CD14-positive monocyte (primary cell): Measurements from ENCODE around the gene SPATA9. TPM values are rescaled to one million over a fixed set of nuclear protein-coding genes. Genes with fewer than 3 reads are reported as not detected.

ENCODE experiments used
- DNase-seq, 3 donors: peaks; one replicate each; pipeline ENCODE4 v3.0.0-alpha.2; 2011 to 2022
- H2AFZ ChIP-seq: 2 replicates; pipeline ENCODE4 v1.6.0; 2012; ENCODE audit warnings: mild to moderate bottlenecking, low read depth, low read length, inconsistent platforms; ENCODE audit not compliant: insufficient read depth, poor library complexity, severe bottlenecking
- H3K27ac ChIP-seq, 2 donors: 1 replicate in 1 of 2; 2 replicates in 1 of 2; pipeline ENCODE4 v1.5.1; 2012 to 2013; ENCODE audit warnings: low read length in 2 of 2, control low read depth in 1 of 2, inconsistent platforms in 1 of 2, low read depth in 1 of 2, mild to moderate bottlenecking in 1 of 2
- H3K27me3 ChIP-seq, 2 donors: one replicate each; pipeline versions ENCODE4 v1.6.0 to v1.6.1; 2011 to 2013; ENCODE audit warnings: low read length in 2 of 2; ENCODE audit not compliant: control insufficient read depth in 2 of 2, insufficient read depth in 2 of 2
- H3K36me3 ChIP-seq, 2 donors: replicated peaks in 1 of 2; 1 replicate in 1 of 2; 2 replicates in 1 of 2; pipeline versions ENCODE4 v1.5.1 to v1.6.1; 2012 to 2013; ENCODE audit warnings: low read length in 2 of 2, control low read depth in 1 of 2, inconsistent platforms in 1 of 2, mild to moderate bottlenecking in 1 of 2; ENCODE audit not compliant: insufficient read depth in 2 of 2, control insufficient read depth in 1 of 2
- H3K4me1 ChIP-seq, 2 donors: 1 replicate in 1 of 2; 2 replicates in 1 of 2; pipeline versions ENCODE4 v1.5.1 to v1.6.1; 2012 to 2013; ENCODE audit warnings: low read length in 2 of 2, control low read depth in 1 of 2, inconsistent platforms in 1 of 2, mild to moderate bottlenecking in 1 of 2, moderate library complexity in 1 of 2; ENCODE audit not compliant: insufficient read depth in 2 of 2, control insufficient read depth in 1 of 2
- H3K4me2 ChIP-seq: replicated peaks from 2 replicates; pipeline ENCODE3; 2012; ENCODE audit warnings: low read length, moderate library complexity, mild to moderate bottlenecking; ENCODE audit not compliant: poor library complexity, severe bottlenecking; ENCODE audit errors: extremely low read depth
- H3K4me3 ChIP-seq, 3 experiments: fragments of 200-600 bp in 1 of 3; sonication (generic) in 1 of 3; replicated peaks in 1 of 3; 1 replicate in 2 of 3; 2 replicates in 1 of 3; pipeline ENCODE4 v1.5.1; 2011 to 2013; ENCODE audit warnings: low read length in 3 of 3, mild to moderate bottlenecking in 3 of 3, control low read depth in 2 of 3, low read depth in 2 of 3, inconsistent platforms in 1 of 3, moderate library complexity in 1 of 3
- H3K79me2 ChIP-seq: 2 replicates; pipeline ENCODE4 v1.6.0; 2012; ENCODE audit warnings: mild to moderate bottlenecking, control low read depth, inconsistent platforms, low read length, moderate library complexity; ENCODE audit not compliant: insufficient read depth
- H3K9ac ChIP-seq: 2 replicates; pipeline ENCODE4 v1.6.0; 2017; ENCODE audit warnings: low read length, mild to moderate bottlenecking; ENCODE audit not compliant: insufficient read depth, poor library complexity, severe bottlenecking
- H3K9me3 ChIP-seq, 2 donors: replicated peaks in 1 of 2; 1 replicate in 1 of 2; 2 replicates in 1 of 2; pipeline versions ENCODE4 v1.5.1 to v1.6.1; 2012 to 2013; ENCODE audit warnings: low read length in 2 of 2, control low read depth in 1 of 2; ENCODE audit not compliant: control insufficient read depth in 1 of 2, insufficient read depth in 1 of 2
- H4K20me1 ChIP-seq: 2 replicates; pipeline ENCODE4 v1.6.0; 2012; ENCODE audit warnings: mild to moderate bottlenecking, low read length, control low read depth, moderate library complexity; ENCODE audit not compliant: insufficient read depth
- H3K27ac Mint-ChIP-seq, 7 donors: one replicate each; pipeline ENCODE4 v1.8.0; 2020; ENCODE audit warnings: mild to moderate bottlenecking in 7 of 7, mixed read lengths in 7 of 7, moderate library complexity in 6 of 7, inconsistent platforms in 2 of 7
- H3K27me3 Mint-ChIP-seq, 3 donors: one replicate each; pipeline ENCODE4 v1.8.0; 2021 to 2022; ENCODE audit warnings: low read depth in 3 of 3, mild to moderate bottlenecking in 3 of 3, mixed read lengths in 3 of 3, moderate library complexity in 3 of 3, inconsistent platforms in 1 of 3
- H3K36me3 Mint-ChIP-seq, 2 donors: one replicate each; pipeline ENCODE4 v1.8.0; 2020; ENCODE audit warnings: mixed read lengths in 2 of 2, inconsistent platforms in 1 of 2, mild to moderate bottlenecking in 1 of 2
- H3K4me1 Mint-ChIP-seq: one replicate; pipeline ENCODE4 v1.8.0; 2020; ENCODE audit warnings: mild to moderate bottlenecking, mixed read lengths
- H3K4me3 Mint-ChIP-seq, 2 donors: one replicate each; pipeline ENCODE4 v1.8.0; 2020; ENCODE audit warnings: mild to moderate bottlenecking in 2 of 2, mixed read lengths in 2 of 2, moderate library complexity in 1 of 2
- H3K9me3 Mint-ChIP-seq, 7 donors: one replicate each; pipeline ENCODE4 v1.8.0; 2020 to 2022; ENCODE audit warnings: mixed read lengths in 7 of 7, mild to moderate bottlenecking in 6 of 7, moderate library complexity in 6 of 7, inconsistent platforms in 2 of 7
- WGBS: methylation state at CpG from one replicate; pipeline ENCODE4 v1.1.5; 2013; ENCODE audit warnings: missing lambda C conversion rate; ENCODE audit not compliant: insufficient coverage; 5-methylcytosine and 5-hydroxymethylcytosine counted together
- intact Hi-C, 2 donors: fragments of 100-400 bp; cut with micrococcal nuclease; formaldehyde crosslinking; loops; one replicate each; pipeline versions ENCODE4 v1.15.0 to v1.15.1; 2023
- polyA plus RNA-seq, 3 donors: library from polyadenylated mRNA; depleted of rRNA in 1 of 3; unstranded in 2 of 3; stranded (reverse) in 1 of 3; fragments of 300-500 nt in 2 of 3; fragments of >200 nt in 1 of 3; fragmentation: Illumina TruSeq in 2 of 3; gene quantifications; 1 replicate in 2 of 3; 2 replicates in 1 of 3; pipeline ENCODE4 v1.2.3, GENCODE V29; 2012 to 2021
- TF ChIP-seq, protein P1 (sequence below): fragments of 200-600 bp; IDR thresholded peaks from one replicate; pipeline ENCODE4 v1.8.0; 2022; ENCODE audit warnings: antibody characterized with exemption, mild to moderate bottlenecking

SPATA9 gene
- polyA plus RNA-seq, 3 donors: not detected

DNA sequence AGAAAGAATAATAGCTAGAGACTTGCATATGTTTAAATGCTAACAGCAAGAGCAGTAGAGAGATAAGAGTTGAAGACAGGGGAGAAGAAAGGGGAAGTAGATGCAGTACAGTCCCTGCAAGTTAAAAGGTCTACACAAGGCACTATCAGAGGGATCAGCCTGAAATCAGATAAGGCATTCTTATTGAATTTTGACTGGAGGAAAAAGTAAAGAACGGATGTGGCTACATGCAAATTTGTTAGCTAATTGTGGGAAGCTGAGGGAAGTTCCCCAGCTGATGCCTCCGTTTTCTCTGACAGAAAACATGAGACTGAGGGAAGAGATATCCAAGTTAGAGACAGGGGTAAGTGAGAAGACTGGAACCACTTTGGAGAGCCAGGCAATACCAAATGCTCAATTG lies 35.4 kb upstream of the SPATA9 start:
- DNase-seq: peak in 2 of 3 donors; percentile 20 to 28

DNA sequence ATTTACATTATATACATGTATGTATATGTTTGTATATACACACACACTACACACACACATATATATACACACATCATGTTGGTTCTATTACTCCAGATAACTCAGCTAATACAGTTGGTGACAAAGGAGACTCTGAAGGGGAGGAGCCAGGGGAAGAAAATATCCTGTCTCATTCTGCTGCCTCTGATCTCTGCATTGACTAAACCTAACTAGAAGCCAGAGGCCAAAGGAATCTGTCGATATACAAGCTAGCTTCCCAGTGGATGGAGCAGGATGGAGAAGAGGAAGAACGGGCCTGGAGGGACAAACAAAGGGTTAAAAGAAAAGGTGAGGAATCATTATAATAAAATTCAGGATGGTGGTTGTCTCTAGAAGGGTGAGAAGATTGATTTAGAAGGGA lies 34.6 kb upstream of the SPATA9 start:
- Histone ChIP-seq H3K79me2 (no peaks in the 10 kb centered on the region), H3K9ac (no peak overlapping the region), H3K4me2 (no peak overlapping the region), H2AFZ (no peak overlapping the region), H3K4me1 (peaks cover 14 to 19% of the 10 kb centered on the region in 2 donors), H3K9me3 (peaks cover 0 to 3% of the 10 kb centered on the region in 2 donors), H3K36me3 (no peaks in the 10 kb centered on the region), H3K27me3 (no peaks in the 10 kb centered on the region), H3K27ac (no peak overlapping the region), H3K4me3 (no peak overlapping the region), H4K20me1 (no peaks in the 10 kb centered on the region)
- intact Hi-C loops: no loop called here
- H3K27ac Mint-ChIP-seq: no peak overlapping the region
- DNase-seq: no peak
- H3K4me3 Mint-ChIP-seq: no peak overlapping the region
- peaks cover 16% of the 10 kb centered on the region for H3K4me1 Mint-ChIP-seq
- TF ChIP-seq, protein P1, sequence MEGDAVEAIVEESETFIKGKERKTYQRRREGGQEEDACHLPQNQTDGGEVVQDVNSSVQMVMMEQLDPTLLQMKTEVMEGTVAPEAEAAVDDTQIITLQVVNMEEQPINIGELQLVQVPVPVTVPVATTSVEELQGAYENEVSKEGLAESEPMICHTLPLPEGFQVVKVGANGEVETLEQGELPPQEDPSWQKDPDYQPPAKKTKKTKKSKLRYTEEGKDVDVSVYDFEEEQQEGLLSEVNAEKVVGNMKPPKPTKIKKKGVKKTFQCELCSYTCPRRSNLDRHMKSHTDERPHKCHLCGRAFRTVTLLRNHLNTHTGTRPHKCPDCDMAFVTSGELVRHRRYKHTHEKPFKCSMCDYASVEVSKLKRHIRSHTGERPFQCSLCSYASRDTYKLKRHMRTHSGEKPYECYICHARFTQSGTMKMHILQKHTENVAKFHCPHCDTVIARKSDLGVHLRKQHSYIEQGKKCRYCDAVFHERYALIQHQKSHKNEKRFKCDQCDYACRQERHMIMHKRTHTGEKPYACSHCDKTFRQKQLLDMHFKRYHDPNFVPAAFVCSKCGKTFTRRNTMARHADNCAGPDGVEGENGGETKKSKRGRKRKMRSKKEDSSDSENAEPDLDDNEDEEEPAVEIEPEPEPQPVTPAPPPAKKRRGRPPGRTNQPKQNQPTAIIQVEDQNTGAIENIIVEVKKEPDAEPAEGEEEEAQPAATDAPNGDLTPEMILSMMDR: no peak
- H3K27me3 Mint-ChIP-seq: no peaks in the 10 kb centered on the region
- H3K9me3 Mint-ChIP-seq: peaks cover 0 to 5% (median 4%) of the 10 kb centered on the region in 7 donors
- peaks cover 0 to 1% of the 10 kb centered on the region in 2 donors for H3K36me3 Mint-ChIP-seq
- WGBS: 90% methylated on average over 2 of the region's 2 CpGs

More for the DNA sequence above, 35.4 kb upstream of the SPATA9 start:
- TF ChIP-seq, protein P1: no peak
- Histone ChIP-seq H2AFZ (peak overlapping the region; percentile 34), H3K9ac (no peak overlapping the region), H4K20me1 (no peaks in the 10 kb centered on the region), H3K27me3 (no peaks in the 10 kb centered on the region), H3K4me2 (no peak overlapping the region), H3K27ac (no peak overlapping the region), H3K4me3 (no peak overlapping the region), H3K36me3 (no peaks in the 10 kb centered on the region), H3K79me2 (no peaks in the 10 kb centered on the region), H3K9me3 (peaks cover 0 to 1% of the 10 kb centered on the region in 2 donors), H3K4me1 (peaks cover 14 to 19% of the 10 kb centered on the region in 2 donors)
- Mint-ChIP-seq H3K27ac (no peak overlapping the region), H3K27me3 (no peaks in the 10 kb centered on the region), H3K4me3 (no peak overlapping the region), H3K36me3 (peaks cover 0 to 1% of the 10 kb centered on the region in 2 donors), H3K9me3 (peaks cover 0 to 4% (median 2%) of the 10 kb centered on the region in 7 donors), H3K4me1 (peaks cover 16% of the 10 kb centered on the region)
- WGBS: 0% methylated on average over 2 of the region's 2 CpGs
- intact Hi-C loops: no loop called here
